ENCODE results near the gene HLA-G.
"Not testable (repeated sequence)": the region's sequence is repeated elsewhere in the genome, so short reads cannot be mapped to it uniquely, and the experiment has no call there.

Gene HLA-G

GRCh38 chr6:29875734-29876133 is 48.1 kb downstream of the HLA-G start:
- DNase-seq = not testable (repeated sequence)
